Kidney (tissue), 14 donors: ENCODE results near the gene SCFD2. TPM values are rescaled to one million over a fixed set of nuclear protein-coding genes. Genes with fewer than 3 reads are reported as not detected.

Experiments
- DNase-seq, 5 donors: peaks; one replicate each; pipeline ENCODE4 v3.0.0-alpha.2; 2013 to 2020
- FAIRE-seq: peaks from 2 replicates; lab custom pipeline; 2012; peaks lifted over from hg19 to GRCh38; lab: Jason Lieb, UNC
- H3K27ac ChIP-seq, 2 donors: one replicate each; pipeline ENCODE4 v1.7.0; 2013; ENCODE audit warnings: low read depth in 2 of 2, low read length in 2 of 2, inconsistent platforms in 1 of 2
- H3K27me3 ChIP-seq: one replicate; pipeline ENCODE4 v1.7.1; 2013; ENCODE audit warnings: low read length, inconsistent platforms; ENCODE audit not compliant: control insufficient read depth, insufficient read depth
- H3K36me3 ChIP-seq, 3 donors: one replicate each; pipeline versions ENCODE4 v1.7.0 to v1.7.1; 2013; ENCODE audit warnings: low read length in 3 of 3, control low read depth in 1 of 3, inconsistent platforms in 1 of 3; ENCODE audit not compliant: insufficient read depth in 3 of 3, control insufficient read depth in 2 of 3
- H3K4me1 ChIP-seq, 3 donors: one replicate each; pipeline versions ENCODE4 v1.7.0 to v1.7.1; 2013; ENCODE audit warnings: low read length in 3 of 3, inconsistent platforms in 1 of 3, low read depth in 1 of 3; ENCODE audit not compliant: control insufficient read depth in 2 of 3, insufficient read depth in 2 of 3
- H3K4me3 ChIP-seq, 3 donors: one replicate each; pipeline versions ENCODE4 v1.7.0 to v1.8.1; 2013; ENCODE audit warnings: low read length in 3 of 3, control low read depth in 1 of 3, inconsistent platforms in 1 of 3
- H3K9ac ChIP-seq, 3 donors: one replicate each; pipeline versions ENCODE4 v1.7.0 to v1.7.1; 2013; ENCODE audit warnings: low read length in 3 of 3, control low read depth in 1 of 3, inconsistent platforms in 1 of 3
- H3K9me3 ChIP-seq, 3 donors: one replicate each; pipeline versions ENCODE4 v1.7.0 to v1.7.1; 2013; ENCODE audit warnings: low read length in 3 of 3, control low read depth in 1 of 3, inconsistent platforms in 1 of 3; ENCODE audit not compliant: control insufficient read depth in 2 of 3, insufficient read depth in 1 of 3
- intact Hi-C: fragments of 100-400 bp; cut with DNase I; formaldehyde crosslinking; loops from one replicate; pipeline ENCODE4 v1.11.1; 2022
- polyA plus RNA-seq: library from polyadenylated mRNA; stranded (reverse); fragments of 350-450 nt; fragmentation: Illumina TruSeq; extraction: RNeasy Lipid Tissue Mini Kit (QIAGEN cat#74804); gene quantifications from one replicate; pipeline ENCODE4 v1.2.3, GENCODE V29; 2014; ENCODE audit warnings: low read depth, low replicate concordance; ENCODE audit not compliant: insufficient read depth
- total RNA-seq: library from RNA; stranded (reverse); fragmentation: NEBNext Ultra II Directional; extraction: Animal tissue kit (Norgen Biotek cat#: 25700); gene quantifications from one replicate; pipeline ENCODE4 v1.2.1, GENCODE V29; 2021
- TF ChIP-seq, protein P1 (sequence below): IDR thresholded peaks from 3 replicates; pipeline ENCODE4 v1.5.1; 2012; ENCODE audit warnings: mild to moderate bottlenecking, moderate library complexity, borderline replicate concordance; ENCODE audit not compliant: insufficient read depth; ENCODE audit errors: extremely low read depth
- donor health status: control.
- donor health status: control.
- donor health status: control.
- donor health status: control.
- donor health status: control.
- donor health status: DM: yes; HTN: yes; CAD: no.
- donor health status: Normal renal cell carcinoma (clear cell type).

SCFD2 gene
- total and polyA plus RNA-seq, 2 donors from 2014 or later, result 6.1 to 20.8 TPM

DNA sequence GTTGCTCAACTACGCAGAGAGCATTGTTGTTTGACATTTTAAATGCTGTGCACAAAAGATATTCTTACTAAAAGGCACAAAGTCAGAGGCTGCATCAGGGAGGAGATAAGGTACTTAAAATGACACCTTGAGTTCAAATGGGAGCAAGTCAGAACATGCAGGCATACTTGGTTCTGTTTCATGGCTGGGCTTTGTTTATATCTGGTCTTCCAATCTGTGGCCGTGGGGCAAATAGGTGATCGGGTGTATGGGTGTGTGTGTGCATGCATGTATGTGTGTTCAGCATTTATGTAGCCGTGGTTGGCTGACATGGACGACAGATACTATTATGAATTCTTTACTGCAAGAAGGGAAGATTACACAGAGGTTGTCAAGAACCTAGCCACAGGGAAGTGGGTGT is 397.6 kb downstream of the SCFD2 start:
- Histone ChIP-seq H3K27ac (no peak overlapping the region), H3K36me3 (no peaks in the 10 kb centered on the region), H3K27me3 (no peaks in the 10 kb centered on the region), H3K4me3 (no peak overlapping the region), H3K4me1 (no peaks in the 10 kb centered on the region), H3K9me3 (no peaks in the 10 kb centered on the region), H3K9ac (no peak overlapping the region)
- FAIRE-seq (no peak), DNase-seq (no peak)
- intact Hi-C loops, result no loop called here
- TF ChIP-seq, protein P1, sequence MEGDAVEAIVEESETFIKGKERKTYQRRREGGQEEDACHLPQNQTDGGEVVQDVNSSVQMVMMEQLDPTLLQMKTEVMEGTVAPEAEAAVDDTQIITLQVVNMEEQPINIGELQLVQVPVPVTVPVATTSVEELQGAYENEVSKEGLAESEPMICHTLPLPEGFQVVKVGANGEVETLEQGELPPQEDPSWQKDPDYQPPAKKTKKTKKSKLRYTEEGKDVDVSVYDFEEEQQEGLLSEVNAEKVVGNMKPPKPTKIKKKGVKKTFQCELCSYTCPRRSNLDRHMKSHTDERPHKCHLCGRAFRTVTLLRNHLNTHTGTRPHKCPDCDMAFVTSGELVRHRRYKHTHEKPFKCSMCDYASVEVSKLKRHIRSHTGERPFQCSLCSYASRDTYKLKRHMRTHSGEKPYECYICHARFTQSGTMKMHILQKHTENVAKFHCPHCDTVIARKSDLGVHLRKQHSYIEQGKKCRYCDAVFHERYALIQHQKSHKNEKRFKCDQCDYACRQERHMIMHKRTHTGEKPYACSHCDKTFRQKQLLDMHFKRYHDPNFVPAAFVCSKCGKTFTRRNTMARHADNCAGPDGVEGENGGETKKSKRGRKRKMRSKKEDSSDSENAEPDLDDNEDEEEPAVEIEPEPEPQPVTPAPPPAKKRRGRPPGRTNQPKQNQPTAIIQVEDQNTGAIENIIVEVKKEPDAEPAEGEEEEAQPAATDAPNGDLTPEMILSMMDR, result no peak

DNA sequence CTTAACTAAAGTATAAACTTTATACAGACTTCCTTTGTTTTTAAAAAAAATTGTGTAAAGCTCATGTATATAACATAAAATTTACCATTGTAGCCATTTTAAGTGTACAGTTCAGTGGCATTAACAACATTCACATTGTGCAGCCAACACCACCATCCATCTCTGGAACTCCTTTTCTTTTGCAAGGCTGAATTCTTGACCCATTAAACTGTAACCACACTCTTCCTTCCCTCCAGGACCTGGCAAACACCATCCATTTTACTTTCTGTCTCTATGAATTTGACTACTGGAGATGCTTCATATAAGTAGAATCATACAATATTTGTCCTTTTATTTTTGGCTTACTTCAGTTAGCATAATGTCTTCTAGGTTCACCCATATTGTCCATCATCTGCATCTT is 399.1 kb downstream of the SCFD2 start:
- FAIRE-seq (no peak), DNase-seq (no peak)
- Histone ChIP-seq H3K4me1 (no peaks in the 10 kb centered on the region), H3K36me3 (no peaks in the 10 kb centered on the region), H3K9ac (no peak overlapping the region), H3K4me3 (no peak overlapping the region), H3K9me3 (no peaks in the 10 kb centered on the region), H3K27ac (no peak overlapping the region), H3K27me3 (no peaks in the 10 kb centered on the region)
- TF ChIP-seq, protein P1, result no peak
- intact Hi-C loops, result no loop called here

DNA sequence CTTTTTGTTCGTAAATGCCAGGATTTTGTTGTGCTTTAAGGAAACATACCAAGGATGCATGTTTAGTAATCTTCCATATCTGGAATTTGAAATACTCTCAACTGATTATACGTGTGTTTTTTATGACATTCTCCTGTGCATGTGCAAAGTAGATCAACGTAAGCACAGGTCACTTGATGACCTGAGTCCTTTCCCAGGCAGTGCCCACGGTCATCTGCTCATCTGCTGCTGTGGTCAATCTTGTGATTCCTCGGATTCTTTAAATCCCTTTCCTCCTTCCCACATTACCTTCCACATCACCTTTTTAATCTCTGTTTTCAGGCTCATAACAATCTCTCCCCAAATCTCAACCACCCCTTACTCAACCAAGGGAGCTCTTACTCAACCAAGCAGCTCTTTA is 399.7 kb downstream of the SCFD2 start:
- no peaks in the 10 kb centered on the region for H3K9me3 ChIP-seq
- no peak overlapping the region for H3K4me3 ChIP-seq
- DNase-seq (no peak), FAIRE-seq (no peak)
- no peak overlapping the region for H3K27ac ChIP-seq
- TF ChIP-seq, protein P1, result no peak
- no peaks in the 10 kb centered on the region for H3K4me1 ChIP-seq
- H3K36me3 ChIP-seq, result no peaks in the 10 kb centered on the region
- H3K9ac ChIP-seq, result no peak overlapping the region
- intact Hi-C loops, result no loop called here
- H3K27me3 ChIP-seq, result no peaks in the 10 kb centered on the region

DNA sequence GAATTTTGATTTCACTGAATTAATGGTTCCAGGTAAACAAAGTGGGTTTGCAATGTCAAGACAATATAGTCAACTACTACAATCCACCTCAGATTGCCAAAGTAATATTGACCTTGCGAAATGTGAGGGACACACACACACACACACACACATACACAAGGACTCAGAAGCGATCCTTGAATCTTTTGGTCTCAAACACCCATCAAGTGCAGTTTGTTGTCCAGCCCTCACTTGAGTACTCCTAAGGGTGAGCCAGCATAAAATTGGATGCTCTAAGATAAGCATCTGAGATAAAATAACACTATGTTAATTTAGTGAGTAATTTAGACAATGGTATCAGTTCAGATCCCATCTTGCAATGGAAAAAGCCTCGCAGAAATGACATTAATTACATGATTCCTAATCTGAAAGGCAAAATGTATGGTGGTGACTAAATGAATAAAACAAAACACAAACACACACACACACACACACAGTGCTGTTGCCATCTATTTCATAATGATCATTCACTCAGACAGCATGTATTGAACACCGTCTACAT is 401.2 kb downstream of the SCFD2 start:
- H3K27me3 ChIP-seq, result no peaks in the 10 kb centered on the region
- H3K36me3 ChIP-seq, result no peaks in the 10 kb centered on the region
- TF ChIP-seq, protein P1, result no peak
- H3K9me3 ChIP-seq, result no peaks in the 10 kb centered on the region
- intact Hi-C loops, result no loop called here
- no peak overlapping the region for H3K27ac ChIP-seq
- DNase-seq (no peak), FAIRE-seq (no peak)
- H3K4me3 ChIP-seq, result no peak overlapping the region
- no peaks in the 10 kb centered on the region for H3K4me1 ChIP-seq
- H3K9ac ChIP-seq, result no peak overlapping the region
